ENCODE data around the gene SLC44A5. TPM values are rescaled to one million over a fixed set of nuclear protein-coding genes. Genes with fewer than 3 reads are reported as not detected.

The SLC44A5 gene
- total RNA-seq, 4 donors from 2014 or later, result 0.22 to 0.57 (median 0.42) TPM

- TF ChIP-seq CTCF (IDR thresholded peaks at IDR 0.05; ENCODE audit: low read depth), result no peak
Observed at GRCh38 chr1:75220072-75220471, 390.8 kb downstream of the SLC44A5 start.

GRCh38 chr1:75214017-75214416 is 396.9 kb downstream of the SLC44A5 start:
- TF ChIP-seq CTCF (IDR thresholded peaks at IDR 0.05; ENCODE audit: low read depth), result no peak

- TF ChIP-seq CTCF (IDR thresholded peaks at IDR 0.05; ENCODE audit: low read depth), result no peak
Observed at GRCh38 chr1:75211648-75212047, 399.3 kb downstream of the SLC44A5 start.

DNA sequence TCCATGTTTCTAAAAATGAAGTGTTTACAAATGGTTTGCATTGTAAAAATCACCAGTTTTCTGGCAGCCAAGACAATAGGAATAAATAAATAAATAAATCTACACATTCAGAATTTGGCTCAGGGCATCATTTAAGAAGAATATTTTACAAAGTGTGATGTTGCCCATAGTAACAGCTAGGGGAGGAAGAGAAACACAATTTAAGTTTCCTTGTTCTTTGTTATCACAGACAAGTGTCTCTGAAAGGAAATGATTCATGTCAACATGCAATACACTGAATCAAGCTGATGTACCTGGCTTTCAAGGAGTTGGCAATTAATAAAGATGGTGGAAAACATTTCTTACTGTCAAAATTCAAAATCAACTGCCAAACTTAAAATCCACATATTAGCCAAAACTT is 402.1 kb downstream of the SLC44A5 start:
- no peak for TF ChIP-seq CTCF (IDR thresholded peaks at IDR 0.05; ENCODE audit: low read depth)

- no peak for TF ChIP-seq CTCF (IDR thresholded peaks at IDR 0.05; ENCODE audit: low read depth)
Observed at GRCh38 chr1:75203415-75204277, 407.3 kb downstream of the SLC44A5 start.

DNA sequence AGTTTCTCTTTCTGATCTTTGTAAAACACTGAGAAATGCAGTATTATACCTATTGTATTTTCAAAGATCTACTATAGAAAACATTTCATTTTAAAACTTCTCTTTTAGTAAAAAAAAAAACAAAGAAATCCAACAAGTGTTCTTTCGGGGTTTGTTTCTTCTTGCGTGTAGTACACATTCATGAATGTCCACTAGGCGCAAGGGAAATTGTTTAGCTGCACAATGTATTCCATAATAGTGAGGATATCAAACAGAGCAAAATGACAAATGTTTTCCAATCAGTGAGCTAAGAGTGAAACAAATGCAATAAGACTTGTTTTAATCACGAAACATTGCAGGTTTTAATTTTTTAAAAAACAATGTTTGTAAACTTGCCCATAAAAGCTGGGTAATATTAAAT is 408.2 kb downstream of the SLC44A5 start:
- no peak for TF ChIP-seq CTCF (IDR thresholded peaks at IDR 0.05; ENCODE audit: low read depth)

DNA sequence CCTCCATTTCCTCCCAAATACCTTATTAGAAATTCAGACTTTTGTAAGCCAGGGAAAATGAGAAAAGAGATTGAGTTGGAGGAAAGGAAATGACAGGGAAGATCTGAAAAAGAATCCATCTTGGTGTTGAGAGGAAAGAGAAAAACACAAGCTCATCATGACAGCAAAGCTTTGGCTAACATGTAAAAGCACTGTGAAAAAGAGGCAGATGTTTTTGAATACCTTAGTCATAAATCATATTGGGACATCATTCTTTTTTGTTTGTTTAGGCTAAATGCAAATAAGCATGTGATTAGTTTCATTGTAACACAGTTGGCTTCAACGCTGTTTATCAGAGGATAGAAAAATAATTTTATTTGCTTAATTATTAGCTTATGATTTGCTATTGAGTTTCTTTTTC is 412.2 kb downstream of the SLC44A5 start:
- no peak for TF ChIP-seq CTCF (IDR thresholded peaks at IDR 0.05; ENCODE audit: low read depth)

Measured in subcutaneous adipose tissue (tissue), 4 donors.